A673 (cell line): ENCODE results near the gene MS4A10.

Experiments
- EZH2 ChIP-seq: fragments of 200-600 bp; sonication (generic); IDR thresholded peaks from 2 replicates; pipeline ENCODE4 v1.6.1; 2017; ENCODE audit warnings: borderline replicate concordance, low read depth, mild to moderate bottlenecking, mixed read lengths, antibody characterized with exemption, low read length; ENCODE audit not compliant: poor library complexity, severe bottlenecking
- TF ChIP-seq, protein P1 (sequence below): fragments of 300-800, 200-600 bp; sonication (generic); conservative IDR thresholded peaks from 2 replicates; pipeline ENCODE4 v1.5.1; 2017; ENCODE audit warnings: low read depth, mild to moderate bottlenecking, antibody characterized with exemption, low read length, moderate library complexity, mixed read lengths

DNA sequence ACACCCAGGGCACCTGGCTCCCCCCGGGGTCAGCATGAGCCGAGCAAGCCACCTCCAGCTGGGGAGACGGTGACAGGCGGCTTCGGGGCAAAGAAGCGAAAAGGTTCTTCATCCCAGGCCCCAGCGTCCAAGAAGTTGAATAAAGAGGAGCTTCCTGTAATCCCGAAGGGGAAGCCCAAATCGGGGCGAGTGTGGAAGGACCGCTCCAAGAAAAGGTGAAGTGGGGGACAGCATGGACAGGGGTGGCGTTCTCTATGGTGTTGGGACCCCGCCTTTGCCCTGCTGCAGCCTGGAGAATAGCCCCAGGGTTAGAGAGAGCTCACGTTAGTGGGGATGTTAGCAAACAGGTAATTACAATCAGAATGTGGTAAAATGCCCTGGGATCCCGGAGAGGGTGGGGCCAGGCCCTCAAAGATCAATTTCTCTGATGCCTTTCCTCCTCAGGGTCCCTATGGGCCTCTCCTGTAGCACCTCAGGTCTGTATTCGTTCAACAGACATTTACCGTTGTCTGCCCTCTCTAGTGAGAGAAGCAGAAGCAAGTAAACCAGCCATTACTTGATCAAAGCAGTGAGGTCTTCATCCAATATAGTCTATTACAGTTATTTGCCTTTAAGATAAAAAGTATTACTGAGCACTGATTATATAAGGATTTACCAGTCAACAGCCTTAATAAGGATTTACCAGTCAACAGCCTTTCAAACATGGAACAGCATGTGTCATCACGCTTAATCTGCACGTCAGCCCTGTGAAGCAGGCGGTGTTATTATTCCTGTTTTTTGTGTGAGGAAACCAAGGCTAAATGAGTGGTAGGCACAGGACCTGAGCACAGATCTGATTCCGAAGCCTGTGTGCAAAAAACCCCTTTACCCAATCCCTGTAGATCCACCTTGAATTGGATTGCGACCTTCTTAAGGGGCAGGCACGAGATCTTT is 57.8 kb downstream of the MS4A10 start:
- TF ChIP-seq, protein P1, sequence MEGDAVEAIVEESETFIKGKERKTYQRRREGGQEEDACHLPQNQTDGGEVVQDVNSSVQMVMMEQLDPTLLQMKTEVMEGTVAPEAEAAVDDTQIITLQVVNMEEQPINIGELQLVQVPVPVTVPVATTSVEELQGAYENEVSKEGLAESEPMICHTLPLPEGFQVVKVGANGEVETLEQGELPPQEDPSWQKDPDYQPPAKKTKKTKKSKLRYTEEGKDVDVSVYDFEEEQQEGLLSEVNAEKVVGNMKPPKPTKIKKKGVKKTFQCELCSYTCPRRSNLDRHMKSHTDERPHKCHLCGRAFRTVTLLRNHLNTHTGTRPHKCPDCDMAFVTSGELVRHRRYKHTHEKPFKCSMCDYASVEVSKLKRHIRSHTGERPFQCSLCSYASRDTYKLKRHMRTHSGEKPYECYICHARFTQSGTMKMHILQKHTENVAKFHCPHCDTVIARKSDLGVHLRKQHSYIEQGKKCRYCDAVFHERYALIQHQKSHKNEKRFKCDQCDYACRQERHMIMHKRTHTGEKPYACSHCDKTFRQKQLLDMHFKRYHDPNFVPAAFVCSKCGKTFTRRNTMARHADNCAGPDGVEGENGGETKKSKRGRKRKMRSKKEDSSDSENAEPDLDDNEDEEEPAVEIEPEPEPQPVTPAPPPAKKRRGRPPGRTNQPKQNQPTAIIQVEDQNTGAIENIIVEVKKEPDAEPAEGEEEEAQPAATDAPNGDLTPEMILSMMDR: no peak
- no peak for TF ChIP-seq EZH2
